Endodermal cell (in vitro differentiated cells): ENCODE data around the gene SERPINA3. TPM values are rescaled to one million over a fixed set of nuclear protein-coding genes. Genes with fewer than 3 reads are reported as not detected.

Experiments used
- DNase-seq: peaks from one replicate; pipeline ENCODE4 v3.0.0-alpha.2; 2017
- H3K27ac ChIP-seq: 2 replicates; pipeline ENCODE4 v1.5.1; 2013; ENCODE audit warnings: mild to moderate bottlenecking, low read depth, low read length, moderate library complexity
- H3K27me3 ChIP-seq: 2 replicates; pipeline ENCODE4 v1.6.1; 2013; ENCODE audit warnings: mild to moderate bottlenecking, low read length, moderate library complexity; ENCODE audit not compliant: insufficient read depth, control insufficient read depth, poor library complexity, severe bottlenecking
- H3K36me3 ChIP-seq: 2 replicates; pipeline ENCODE4 v1.7.0; 2013; ENCODE audit warnings: mild to moderate bottlenecking, low read length, moderate library complexity; ENCODE audit not compliant: control insufficient read depth, insufficient read depth
- H3K4me1 ChIP-seq: one replicate; pipeline ENCODE4 v1.7.0; 2013; ENCODE audit warnings: low read length; ENCODE audit not compliant: control insufficient read depth, insufficient read depth
- H3K4me3 ChIP-seq: 2 replicates; pipeline ENCODE4 v1.5.1; 2013; ENCODE audit warnings: mild to moderate bottlenecking, low read length, moderate library complexity
- H3K9ac ChIP-seq: 2 replicates; pipeline ENCODE4 v1.6.1; 2013; ENCODE audit warnings: mild to moderate bottlenecking, low read length, moderate library complexity; ENCODE audit not compliant: poor library complexity, severe bottlenecking; ENCODE audit errors: extremely low read depth
- H3K9me3 ChIP-seq: 2 replicates; pipeline ENCODE4 v1.6.1; 2013; ENCODE audit warnings: mild to moderate bottlenecking, low read length, moderate library complexity; ENCODE audit not compliant: control insufficient read depth
- H3K27ac Mint-ChIP-seq: 2 replicates; pipeline ENCODE4 v1.8.0; 2020; ENCODE audit warnings: mixed read lengths
- H3K27me3 Mint-ChIP-seq: 2 replicates; pipeline ENCODE4 v1.8.0; 2021; ENCODE audit warnings: mild to moderate bottlenecking, mixed read lengths; ENCODE audit not compliant: insufficient read depth
- H3K36me3 Mint-ChIP-seq: 2 replicates; pipeline ENCODE4 v1.8.0; 2020; ENCODE audit warnings: low read depth, mixed read lengths
- H3K4me1 Mint-ChIP-seq: 2 replicates; pipeline ENCODE4 v1.8.0; 2020; ENCODE audit warnings: mixed read lengths
- H3K4me3 Mint-ChIP-seq: 2 replicates; pipeline ENCODE4 v1.8.0; 2020; ENCODE audit warnings: mild to moderate bottlenecking, moderate library complexity, mixed read lengths
- H3K9me3 Mint-ChIP-seq: 2 replicates; pipeline ENCODE4 v1.8.0; 2020; ENCODE audit warnings: mild to moderate bottlenecking, mixed read lengths
- CTCF ChIP-seq: fragments of 200-600 bp; sonication (generic); conservative IDR thresholded peaks from 2 replicates; pipeline ENCODE4 v1.5.0; 2021; ENCODE audit warnings: antibody characterized with exemption, mild to moderate bottlenecking
- WGBS, 2 experiments: methylation state at CpG; one replicate each; pipeline versions ENCODE4 v1.1.5 to v1.1.7; 2013; ENCODE audit warnings: missing lambda C conversion rate in 2 of 2, mixed read lengths in 1 of 2; ENCODE audit not compliant: insufficient coverage in 1 of 2, insufficient read length in 1 of 2; 5-methylcytosine and 5-hydroxymethylcytosine counted together
- total RNA-seq, 2 donors: library from RNA; stranded (reverse); fragmentation: NEBNext Ultra II Directional in 1 of 2; extraction: Animal tissue kit (Norgen Biotek cat#: 25700) in 1 of 2; gene quantifications; 2 replicates in 1 of 2; 3 replicates in 1 of 2; pipeline ENCODE4 v1.2.1, GENCODE V29; 2021

The SERPINA3 gene
- total RNA-seq, 2 donors from 2014 or later, result 0.27 TPM; not detected in 1

GRCh38 chr14:94617988-94618822 is 6.0 kb downstream of the SERPINA3 start:
- no peak for TF ChIP-seq CTCF
- H3K4me1 ChIP-seq, result no peaks in the 10 kb centered on the region
- Mint-ChIP-seq H3K27me3 (peaks cover 12% of the 10 kb centered on the region), H3K4me1 (peaks cover 7% of the 10 kb centered on the region), H3K4me3 (no peak overlapping the region), H3K27ac (no peak overlapping the region), H3K36me3 (no peaks in the 10 kb centered on the region), H3K9me3 (peaks cover 30% of the 10 kb centered on the region)
- DNase-seq, result no peak
- 99 to 100% methylated on average over 1 to 3 of the region's 3 CpGs for WGBS, 2 experiments
- peaks cover 32% of the 10 kb centered on the region for H3K9me3 ChIP-seq
- no peak overlapping the region for H3K9ac ChIP-seq
- H3K27me3 ChIP-seq, result no peaks in the 10 kb centered on the region
- H3K36me3 ChIP-seq, result no peaks in the 10 kb centered on the region
- no peak overlapping the region for H3K4me3 ChIP-seq
- no peak overlapping the region for H3K27ac ChIP-seq

- no peak overlapping the region for H3K27ac ChIP-seq
- Mint-ChIP-seq H3K9me3 (peaks cover 30% of the 10 kb centered on the region), H3K27me3 (peaks cover 10% of the 10 kb centered on the region), H3K27ac (no peak overlapping the region), H3K4me3 (no peak overlapping the region), H3K36me3 (no peaks in the 10 kb centered on the region), H3K4me1 (peaks cover 5% of the 10 kb centered on the region)
- H3K4me1 ChIP-seq, result no peaks in the 10 kb centered on the region
- no peak for TF ChIP-seq CTCF
- WGBS, 2 experiments, result 91 to 100% methylated on average over 1 to 6 of the region's 6 CpGs
- no peaks in the 10 kb centered on the region for H3K27me3 ChIP-seq
- no peak for DNase-seq
- H3K4me3 ChIP-seq, result no peak overlapping the region
- H3K9me3 ChIP-seq, result peaks cover 32% of the 10 kb centered on the region
- H3K36me3 ChIP-seq, result no peaks in the 10 kb centered on the region
- no peak overlapping the region for H3K9ac ChIP-seq
Observed at GRCh38 chr14:94619297-94619696, 7.1 kb downstream of the SERPINA3 start.

DNA sequence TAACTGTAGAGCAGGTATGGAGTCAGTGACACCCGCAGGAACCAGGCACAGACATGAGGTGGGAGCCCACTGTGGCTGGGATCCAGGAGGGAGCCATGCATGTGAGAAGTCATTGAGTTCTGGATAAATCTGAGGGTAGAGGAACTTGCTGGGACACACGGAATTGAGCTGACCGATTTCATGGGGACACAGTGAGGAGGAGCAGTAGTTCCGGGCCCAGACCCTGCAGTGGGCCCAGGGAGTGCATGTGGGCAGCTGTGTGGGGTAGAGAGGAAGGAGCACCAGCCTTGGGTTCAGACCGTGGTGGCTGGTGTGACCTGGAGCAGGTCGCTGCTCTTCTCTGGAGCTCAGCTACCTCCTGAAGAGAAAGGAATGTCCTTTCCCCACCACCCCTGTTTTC is 8.4 kb downstream of the SERPINA3 start:
- H3K9ac ChIP-seq, result no peak overlapping the region
- H3K36me3 ChIP-seq, result no peaks in the 10 kb centered on the region
- no peak overlapping the region for H3K4me3 ChIP-seq
- no peak for DNase-seq
- H3K27ac ChIP-seq, result no peak overlapping the region
- no peaks in the 10 kb centered on the region for H3K27me3 ChIP-seq
- peaks cover 32% of the 10 kb centered on the region for H3K9me3 ChIP-seq
- H3K4me1 ChIP-seq, result no peaks in the 10 kb centered on the region
- Mint-ChIP-seq H3K9me3 (peaks cover 30% of the 10 kb centered on the region), H3K27me3 (peaks cover 10% of the 10 kb centered on the region), H3K4me3 (no peak overlapping the region), H3K27ac (no peak overlapping the region), H3K36me3 (no peaks in the 10 kb centered on the region), H3K4me1 (peaks cover 5% of the 10 kb centered on the region)
- no peak for TF ChIP-seq CTCF
- 62 to 85% methylated on average over 3 to 4 of the region's 6 CpGs for WGBS, 2 experiments
